PFSK-1 (cell line): ENCODE measurements around the gene EGLN2.

Source experiments
- FOXP2 ChIP-seq: optimal IDR thresholded peaks from 2 replicates; pipeline ENCODE3; 2011; ENCODE audit warnings: borderline replicate concordance, control low read depth, inconsistent platforms; ENCODE audit not compliant: insufficient read depth; ENCODE audit errors: extremely low read length, extremely low read depth
- POLR2AphosphoS5 ChIP-seq: IDR thresholded peaks from 2 replicates; pipeline ENCODE4 v1.6.1; 2012; ENCODE audit warnings: low read depth, mild to moderate bottlenecking, control low read depth, low read length, moderate library complexity
- REST ChIP-seq, 2 experiments: IDR thresholded peaks; 2 replicates each; pipeline versions ENCODE4 v1.6.1 to v1.8.0; 2011 to 2012; ENCODE audit warnings: low read depth in 2 of 2, low read length in 2 of 2, control low read depth in 1 of 2, inconsistent platforms in 1 of 2, mild to moderate bottlenecking in 1 of 2, moderate library complexity in 1 of 2; ENCODE audit not compliant: insufficient read depth in 1 of 2
- SIN3A ChIP-seq: IDR thresholded peaks from 2 replicates; pipeline ENCODE4 v1.6.1; 2012; ENCODE audit warnings: mild to moderate bottlenecking, low read length, moderate library complexity, borderline replicate concordance; ENCODE audit not compliant: insufficient read depth
- TAF1 ChIP-seq: IDR thresholded peaks from 2 replicates; pipeline ENCODE4 v1.6.1; 2012; ENCODE audit warnings: low read length, control low read depth, borderline replicate concordance; ENCODE audit not compliant: insufficient read depth

DNA sequence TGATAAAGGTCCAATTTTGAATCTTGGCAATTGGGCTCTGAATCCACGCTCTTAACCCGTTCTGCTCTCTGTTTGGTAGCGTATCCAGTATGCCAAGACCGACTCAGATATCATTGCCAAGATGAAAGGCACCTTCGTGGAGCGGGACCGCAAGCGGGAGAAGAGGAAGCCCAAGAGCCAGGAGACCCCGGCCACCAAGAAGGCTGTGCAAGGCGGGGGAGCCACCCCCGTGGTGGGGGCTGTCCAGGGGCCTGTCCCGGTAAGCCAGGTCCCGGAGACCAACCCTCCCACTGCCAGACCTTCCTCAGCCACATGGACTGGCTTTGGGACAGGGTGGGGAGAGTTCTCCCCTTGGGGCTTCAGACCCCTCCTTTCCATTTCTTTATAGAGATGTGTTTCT lies 39.6 kb upstream of the EGLN2 start:
- TF ChIP-seq SIN3A, result no peak
- TF ChIP-seq POLR2AphosphoS5, result no peak
- no peak for TF ChIP-seq TAF1
- TF ChIP-seq FOXP2, result no peak
- no peak for TF ChIP-seq REST (IDR thresholded peaks at IDR 0.05; ENCODE audit: insufficient read depth in 1 of 2, low read depth in 2 of 2, low read length in 2 of 2)
